NT2/D1 (cell line): ENCODE data around the gene TBC1D20.

Experiments used
- SUZ12 ChIP-seq: IDR thresholded peaks from 2 replicates; pipeline ENCODE4 v1.6.1; 2011; ENCODE audit not compliant: insufficient read length, insufficient read depth; ENCODE audit errors: extremely low read depth
- YY1 ChIP-seq: IDR thresholded peaks from 2 replicates; pipeline ENCODE4 v1.6.1; 2011; ENCODE audit not compliant: insufficient read length, insufficient read depth

- TF ChIP-seq YY1 (no peak), SUZ12 (no peak)
Measured at GRCh38 chr20:396619-397431, 65.5 kb downstream of the TBC1D20 start.
